Measurements from ENCODE around the gene ALDH1A2.

GRCh38 chr15:57909388-57909787, 156.1 kb downstream of the ALDH1A2 start:
- TF ChIP-seq CTCF (conservative IDR thresholded peaks at IDR 0.05 in 1 of 2, IDR thresholded peaks at IDR 0.05 in 1 of 2; ENCODE audit: extremely low read depth in 1 of 2, insufficient read depth in 1 of 2, low read depth in 1 of 2, low read length in 2 of 2) = no peak
- TF ChIP-seq EZH2 (IDR thresholded peaks at IDR 0.05; ENCODE audit: borderline replicate concordance, low read length) = no peak

All from mammary epithelial cell (primary cell).